DOHH2 (cell line): ENCODE measurements around the gene SOD2.
"Not testable (repeated sequence)": the region's sequence is repeated elsewhere in the genome, so short reads cannot be mapped to it uniquely, and the experiment has no call there.

Experiments used
- H3F3A ChIP-seq: fragments of 200-600 bp; sonication (generic), shearing (Covaris generic); 2 replicates; pipeline ENCODE4 v1.6.0; 2016; ENCODE audit warnings: antibody characterized with exemption, mild to moderate bottlenecking; ENCODE audit not compliant: control insufficient read depth, insufficient read depth
- H3K27ac ChIP-seq: fragments of 200-600 bp; sonication (generic); 2 replicates; pipeline ENCODE4 v1.5.1; 2014; ENCODE audit warnings: low read depth, mild to moderate bottlenecking, low read length, moderate library complexity
- H3K27me3 ChIP-seq: fragments of 200-600 bp; sonication (generic); 2 replicates; pipeline ENCODE4 v1.6.1; 2014; ENCODE audit warnings: mild to moderate bottlenecking, low read length, mixed read lengths; ENCODE audit not compliant: control insufficient read depth
- H3K36me3 ChIP-seq: fragments of 200-600 bp; sonication (generic); 2 replicates; pipeline ENCODE4 v1.6.1; 2014; ENCODE audit warnings: mild to moderate bottlenecking, low read length, moderate library complexity, mixed read lengths; ENCODE audit not compliant: control insufficient read depth
- H3K4me1 ChIP-seq: fragments of 200-600 bp; sonication (generic); 2 replicates; pipeline ENCODE4 v1.6.1; 2014; ENCODE audit warnings: mild to moderate bottlenecking, low read length, mixed read lengths; ENCODE audit not compliant: control insufficient read depth
- H3K4me2 ChIP-seq: fragments of 200-600 bp; sonication (generic); 2 replicates; pipeline ENCODE4 v1.6.0; 2014; ENCODE audit warnings: mild to moderate bottlenecking, low read length, moderate library complexity
- H3K4me3 ChIP-seq: fragments of 200-600 bp; sonication (generic); 2 replicates; pipeline ENCODE4 v1.5.1; 2014; ENCODE audit warnings: mild to moderate bottlenecking, low read length, mixed read lengths
- H3K79me2 ChIP-seq: fragments of 200-600 bp; sonication (generic); 2 replicates; pipeline ENCODE4 v1.6.1; 2014; ENCODE audit warnings: mild to moderate bottlenecking, low read length, mixed read lengths; ENCODE audit not compliant: control insufficient read depth
- H3K9me2 ChIP-seq: fragments of 200-600 bp; sonication (generic); replicated peaks from 2 replicates; pipeline ENCODE4 v1.6.1; 2014; ENCODE audit warnings: mild to moderate bottlenecking, low read length, mixed read lengths; ENCODE audit not compliant: control insufficient read depth
- H3K9me3 ChIP-seq: fragments of 200-600 bp; sonication (generic); 2 replicates; pipeline ENCODE4 v1.6.1; 2014; ENCODE audit warnings: antibody characterized with exemption, low read length, mixed read lengths; ENCODE audit not compliant: control insufficient read depth, insufficient read depth
- H4K20me1 ChIP-seq: fragments of 200-600 bp; sonication (generic); 2 replicates; pipeline ENCODE4 v1.6.0; 2014; ENCODE audit warnings: low read depth, mild to moderate bottlenecking, antibody characterized with exemption, low read length, moderate library complexity; ENCODE audit not compliant: control insufficient read depth, insufficient read depth
- CTCF ChIP-seq: fragments of 200-600 bp; sonication (generic); IDR thresholded peaks from one replicate; pipeline ENCODE4 v1.5.1; 2014; ENCODE audit warnings: antibody characterized with exemption, mild to moderate bottlenecking, low read depth, low read length; ENCODE audit not compliant: poor library complexity, severe bottlenecking
- EZH2phosphoT487 ChIP-seq: fragments of 200-600 bp; sonication (generic); IDR thresholded peaks from 2 replicates; pipeline ENCODE4 v1.6.1; 2017; ENCODE audit warnings: borderline replicate concordance, mild to moderate bottlenecking, antibody characterized with exemption, low read length, moderate library complexity, mixed read lengths

SOD2 gene

GRCh38 chr6:159723259-159723658 is 30.2 kb upstream of the SOD2 start:
- peaks cover 2% of the 10 kb centered on the region; the same call in 1 of the 2 replicates for H4K20me1 ChIP-seq
- H3K4me3 ChIP-seq, result no peak overlapping the region
- peaks cover 65% of the 10 kb centered on the region for H3K79me2 ChIP-seq
- H3K36me3 ChIP-seq, result peaks cover 39% of the 10 kb centered on the region
- no peak for TF ChIP-seq CTCF
- TF ChIP-seq EZH2phosphoT487, result no peak
- no peaks in the 10 kb centered on the region for H3K9me2 ChIP-seq
- no peaks in the 10 kb centered on the region for H3K9me3 ChIP-seq
- no peak overlapping the region for H3K4me2 ChIP-seq
- H3K27ac ChIP-seq, result no peak overlapping the region
- no peaks in the 10 kb centered on the region for H3K27me3 ChIP-seq
- no peaks in the 10 kb centered on the region for H3F3A ChIP-seq
- peaks cover 22% of the 10 kb centered on the region for H3K4me1 ChIP-seq

- H3F3A ChIP-seq, result no peaks in the 10 kb centered on the region
- TF ChIP-seq CTCF, result no peak
- TF ChIP-seq EZH2phosphoT487, result no peak
These were observed 29.6 kb upstream of the SOD2 start for GRCh38 chr6:159722655-159723054.

GRCh38 chr6:159721981-159722380 is 28.9 kb upstream of the SOD2 start:
- peaks cover 53% of the 10 kb centered on the region for H3K79me2 ChIP-seq
- H3K27ac ChIP-seq, result not testable (repeated sequence)

More at GRCh38 chr6:159722655-159723054, 29.6 kb upstream of the SOD2 start:
- Histone ChIP-seq H3K4me2 (no peak overlapping the region), H3K79me2 (peaks cover 59% of the 10 kb centered on the region), H3K9me2 (no peaks in the 10 kb centered on the region), H4K20me1 (no peaks in the 10 kb centered on the region), H3K27me3 (no peaks in the 10 kb centered on the region), H3K4me3 (no peak overlapping the region), H3K9me3 (no peaks in the 10 kb centered on the region), H3K4me1 (peaks cover 22% of the 10 kb centered on the region), H3K36me3 (peaks cover 33% of the 10 kb centered on the region), H3K27ac (no peak overlapping the region)

GRCh38 chr6:159720708-159721107 is 27.7 kb upstream of the SOD2 start:
- H4K20me1 ChIP-seq, result no peaks in the 10 kb centered on the region
- TF ChIP-seq EZH2phosphoT487, result no peak
- peak; percentile 49 for TF ChIP-seq CTCF
- peaks cover 18% of the 10 kb centered on the region for H3K4me1 ChIP-seq
- no peak overlapping the region for H3K4me3 ChIP-seq
- H3F3A ChIP-seq, result no peaks in the 10 kb centered on the region
- no peak overlapping the region for H3K27ac ChIP-seq
- H3K9me3 ChIP-seq, result no peaks in the 10 kb centered on the region
- no peak overlapping the region for H3K4me2 ChIP-seq
- H3K9me2 ChIP-seq, result no peaks in the 10 kb centered on the region
- peaks cover 42% of the 10 kb centered on the region for H3K79me2 ChIP-seq
- peaks cover 24% of the 10 kb centered on the region for H3K36me3 ChIP-seq
- no peaks in the 10 kb centered on the region for H3K27me3 ChIP-seq

More at GRCh38 chr6:159721981-159722380, 28.9 kb upstream of the SOD2 start:
- H3K9me2 ChIP-seq, H3F3A ChIP-seq, H3K4me2 ChIP-seq, H3K4me3 ChIP-seq, H4K20me1 ChIP-seq, H3K9me3 ChIP-seq, H3K27me3 ChIP-seq: not testable (repeated sequence)
- Histone ChIP-seq H3K36me3 (peaks cover 32% of the 10 kb centered on the region), H3K4me1 (peaks cover 22% of the 10 kb centered on the region)
